Neural progenitor cell (in vitro differentiated cells): ENCODE measurements around the gene PAPLN. TPM values are rescaled to one million over a fixed set of nuclear protein-coding genes. Genes with fewer than 3 reads are reported as not detected.

Source experiments
- DNase-seq: peaks from one replicate; pipeline ENCODE4 v3.0.0-alpha.2; 2016; ENCODE audit warnings: low spot score
- H2AFZ ChIP-seq: fragments of 200-600 bp; sonication (generic); replicated peaks from 2 replicates; pipeline ENCODE4 v1.6.1; 2016; ENCODE audit warnings: antibody characterized with exemption
- H3F3A ChIP-seq: fragments of 200-600 bp; sonication (generic); 2 replicates; pipeline ENCODE4 v1.6.1; 2016; ENCODE audit warnings: antibody characterized with exemption, low read depth
- H3K27ac ChIP-seq: fragments of 200-600 bp; sonication (generic); 2 replicates; pipeline ENCODE4 v1.5.1; 2016; ENCODE audit warnings: mild to moderate bottlenecking
- H3K27me3 ChIP-seq: fragments of 200-600 bp; sonication (generic); 2 replicates; pipeline ENCODE4 v1.6.1; 2016; ENCODE audit warnings: mild to moderate bottlenecking, moderate library complexity
- H3K36me3 ChIP-seq: fragments of 200-600 bp; sonication (generic); 2 replicates; pipeline ENCODE4 v1.5.1; 2016
- H3K4me1 ChIP-seq: fragments of 200-600 bp; sonication (generic); 2 replicates; pipeline ENCODE4 v1.6.1; 2016; ENCODE audit warnings: mixed run types
- H3K4me2 ChIP-seq: fragments of 200-600 bp; sonication (generic); 2 replicates; pipeline ENCODE4 v1.6.1; 2016
- H3K4me3 ChIP-seq: fragments of 200-600 bp; sonication (generic); 2 replicates; pipeline ENCODE4 v1.5.1; 2016
- H3K79me2 ChIP-seq: fragments of 200-600 bp; sonication (generic); 2 replicates; pipeline ENCODE4 v1.6.1; 2016; ENCODE audit warnings: low read depth
- H3K9ac ChIP-seq: fragments of 200-600 bp; sonication (generic); 2 replicates; pipeline ENCODE4 v1.6.1; 2016
- H3K9me3 ChIP-seq: fragments of 200-600 bp; sonication (generic); 2 replicates; pipeline ENCODE4 v1.5.1; 2016; ENCODE audit warnings: low read depth
- H4K20me1 ChIP-seq: fragments of 200-600 bp; sonication (generic); 2 replicates; pipeline ENCODE4 v1.6.1; 2016; ENCODE audit warnings: low read depth
- H3K27ac Mint-ChIP-seq: 3 replicates; pipeline ENCODE4 v1.8.0; 2021; ENCODE audit warnings: mixed read lengths
- H3K27me3 Mint-ChIP-seq: 2 replicates; pipeline ENCODE4 v1.8.0; 2022; ENCODE audit warnings: low read depth, mild to moderate bottlenecking, inconsistent platforms, moderate library complexity, mixed read lengths; ENCODE audit not compliant: insufficient read depth
- H3K36me3 Mint-ChIP-seq: 3 replicates; pipeline ENCODE4 v1.8.0; 2021; ENCODE audit warnings: mixed read lengths
- H3K4me1 Mint-ChIP-seq: 3 replicates; pipeline ENCODE4 v1.8.0; 2021; ENCODE audit warnings: mixed read lengths
- H3K4me3 Mint-ChIP-seq: 3 replicates; pipeline ENCODE4 v1.8.0; 2021; ENCODE audit warnings: mild to moderate bottlenecking, moderate library complexity, mixed read lengths
- H3K9me3 Mint-ChIP-seq: 3 replicates; pipeline ENCODE4 v1.8.0; 2020; ENCODE audit warnings: mixed read lengths
- CTCF ChIP-seq: fragments of 200-600 bp; sonication (generic); IDR thresholded peaks from 2 replicates; pipeline ENCODE4 v1.5.1; 2017; ENCODE audit warnings: antibody characterized with exemption, mild to moderate bottlenecking
- EZH2 ChIP-seq: fragments of 200-600 bp; sonication (generic); IDR thresholded peaks from 2 replicates; pipeline ENCODE4 v1.6.1; 2017; ENCODE audit warnings: antibody characterized with exemption, mild to moderate bottlenecking, moderate library complexity
- EZH2phosphoT487 ChIP-seq: fragments of 200-600 bp; sonication (generic); IDR thresholded peaks from 2 replicates; pipeline ENCODE4 v1.6.1; 2017; ENCODE audit warnings: antibody characterized with exemption
- total RNA-seq: library from RNA; depleted of rRNA; stranded (reverse); fragments of >200 nt; gene quantifications from 2 replicates; pipeline ENCODE4 v1.2.3, GENCODE V29; 2015; ENCODE audit warnings: low replicate concordance

PAPLN gene
- total RNA-seq, 1 donor from 2014 or later = 17.3 TPM

GRCh38 chr14:73259837-73260236 lies 22.5 kb downstream of the PAPLN start:
- TF ChIP-seq CTCF (no peak), EZH2 (no peak)
- no peaks in the 10 kb centered on the region for H3K27me3 ChIP-seq
- H3K4me2 ChIP-seq = no peak overlapping the region
- H2AFZ ChIP-seq = no peak overlapping the region
- no peaks in the 10 kb centered on the region for H3K36me3 ChIP-seq
- no peak overlapping the region for H3K4me3 ChIP-seq
- no peaks in the 10 kb centered on the region for H3K4me1 ChIP-seq
- no peaks in the 10 kb centered on the region for H3K9me3 Mint-ChIP-seq
- H3K4me1 Mint-ChIP-seq = peaks cover 8% of the 10 kb centered on the region
- no peaks in the 10 kb centered on the region for H3K79me2 ChIP-seq
- H3K4me3 Mint-ChIP-seq = no peak overlapping the region
- H3K36me3 Mint-ChIP-seq = no peaks in the 10 kb centered on the region
- no peak for DNase-seq
- H3K27ac ChIP-seq = no peak overlapping the region
- no peak overlapping the region for H3K9ac ChIP-seq
- no peaks in the 10 kb centered on the region for H3K27me3 Mint-ChIP-seq
- H3K27ac Mint-ChIP-seq = no peak overlapping the region
- H3K9me3 ChIP-seq = no peaks in the 10 kb centered on the region
- no peaks in the 10 kb centered on the region for H4K20me1 ChIP-seq
- no peaks in the 10 kb centered on the region for H3F3A ChIP-seq

- TF ChIP-seq EZH2 (no peak), CTCF (no peak), EZH2phosphoT487 (no peak)
- H3K27me3 ChIP-seq = no peaks in the 10 kb centered on the region
- H3K4me1 Mint-ChIP-seq = peaks cover 3% of the 10 kb centered on the region
Measured at GRCh38 chr14:73260574-73260973, 23.3 kb downstream of the PAPLN start.

GRCh38 chr14:73261075-73261474 lies 23.8 kb downstream of the PAPLN start:
- H3K27me3 ChIP-seq = no peaks in the 10 kb centered on the region
- no peaks in the 10 kb centered on the region for H3K9me3 ChIP-seq
- no peak overlapping the region for H3K4me3 ChIP-seq
- no peaks in the 10 kb centered on the region for H3K4me1 ChIP-seq
- H3K36me3 Mint-ChIP-seq = no peaks in the 10 kb centered on the region
- H3K4me3 Mint-ChIP-seq = no peak overlapping the region
- no peaks in the 10 kb centered on the region for H3K79me2 ChIP-seq
- peaks cover 3% of the 10 kb centered on the region for H3K4me1 Mint-ChIP-seq
- H3K4me2 ChIP-seq = no peak overlapping the region
- DNase-seq = no peak
- no peaks in the 10 kb centered on the region for H3K36me3 ChIP-seq
- H4K20me1 ChIP-seq = no peaks in the 10 kb centered on the region
- H3K27ac Mint-ChIP-seq = peak overlapping the region; percentile 18
- no peak for TF ChIP-seq CTCF
- no peak for TF ChIP-seq EZH2
- TF ChIP-seq EZH2phosphoT487 = no peak
- no peaks in the 10 kb centered on the region for H3F3A ChIP-seq
- no peaks in the 10 kb centered on the region for H3K27me3 Mint-ChIP-seq
- no peak overlapping the region for H2AFZ ChIP-seq
- no peak overlapping the region for H3K27ac ChIP-seq
- H3K9ac ChIP-seq = no peak overlapping the region
- H3K9me3 Mint-ChIP-seq = no peaks in the 10 kb centered on the region

More at GRCh38 chr14:73260574-73260973, 23.3 kb downstream of the PAPLN start:
- H3K27ac ChIP-seq = no peak overlapping the region
- no peak overlapping the region for H3K27ac Mint-ChIP-seq
- H3K9me3 Mint-ChIP-seq = no peaks in the 10 kb centered on the region
- H3K79me2 ChIP-seq = no peaks in the 10 kb centered on the region
- H3K9me3 ChIP-seq = no peaks in the 10 kb centered on the region
- H3K9ac ChIP-seq = no peak overlapping the region
- H3K36me3 ChIP-seq = no peaks in the 10 kb centered on the region
- no peaks in the 10 kb centered on the region for H3F3A ChIP-seq
- H3K4me3 ChIP-seq = no peak overlapping the region
- DNase-seq = no peak
- H4K20me1 ChIP-seq = no peaks in the 10 kb centered on the region
- H3K27me3 Mint-ChIP-seq = no peaks in the 10 kb centered on the region
- no peak overlapping the region for H2AFZ ChIP-seq
- H3K4me2 ChIP-seq = no peak overlapping the region
- no peaks in the 10 kb centered on the region for H3K36me3 Mint-ChIP-seq
- H3K4me3 Mint-ChIP-seq = no peak overlapping the region
- no peaks in the 10 kb centered on the region for H3K4me1 ChIP-seq
